ENCODE results near the gene KPNA6.

Gene KPNA6

DNA sequence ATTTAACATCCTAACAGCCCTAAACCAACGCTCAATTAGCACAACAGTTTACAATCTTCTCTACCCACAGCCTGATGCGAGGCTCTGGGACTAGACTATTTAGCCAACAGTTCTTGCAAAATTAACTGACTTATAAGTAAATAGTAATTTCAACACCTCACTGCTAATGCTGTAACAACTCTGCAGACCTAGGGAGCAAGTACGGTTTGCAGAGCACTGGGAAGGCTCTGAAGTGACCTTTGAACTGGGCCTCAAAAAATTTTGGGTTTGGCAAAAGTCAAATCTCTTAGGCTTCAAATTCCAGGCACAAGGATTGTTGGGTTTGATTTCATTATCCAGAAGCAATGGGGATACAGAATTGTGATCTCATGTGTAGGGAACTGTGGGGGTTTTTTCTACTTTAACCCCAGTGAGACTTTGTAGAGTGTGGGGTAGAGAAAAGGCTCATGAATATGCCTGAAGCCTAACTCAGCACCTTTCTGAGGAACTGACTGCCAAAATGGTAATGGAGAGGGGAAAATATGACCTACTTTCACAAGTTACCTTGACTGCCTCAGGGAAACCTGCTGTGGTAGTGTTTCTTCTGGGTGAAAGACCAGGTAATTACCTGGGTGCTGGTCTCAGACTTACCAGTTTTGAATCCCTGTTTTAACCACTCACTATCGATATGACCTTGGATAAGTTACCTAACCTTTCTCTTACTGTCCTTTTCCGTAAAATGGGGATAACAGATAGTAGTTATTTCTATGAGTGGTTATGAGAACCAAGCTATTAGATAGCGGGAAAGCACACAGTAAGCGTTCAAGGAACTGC is 70.7 kb downstream of the KPNA6 start:
- Histone ChIP-seq H3K23ac (ENCODE audit: low read length) (no peak overlapping the region), H3K56ac (ENCODE audit: low read length) (peak overlapping the region; percentile 96), H3K79me2 (ENCODE audit: control insufficient read depth, insufficient read depth, low read length) (peaks cover 19% of the 10 kb centered on the region), H2BK120ac (ENCODE audit: low read depth, low read length) (no peak overlapping the region), H3K4me2 (ENCODE audit: low read length) (peak overlapping the region; percentile 83), H3K36me3 (ENCODE audit: control insufficient read depth, insufficient read depth, low read length) (no peaks in the 10 kb centered on the region), H2AK5ac (ENCODE audit: low read length) (no peak overlapping the region), H3K27ac (ENCODE audit: low read depth, low read length) (peak overlapping the region; percentile 31), H3K27me3 (ENCODE audit: insufficient read depth, low read length, poor library complexity) (no peaks in the 10 kb centered on the region), H3K4me1 (ENCODE audit: control insufficient read depth, low read depth, low read length) (peaks cover 9% of the 10 kb centered on the region), H2BK5ac (ENCODE audit: low read length) (no peak overlapping the region), H4K5ac (ENCODE audit: low read length) (peak overlapping the region; percentile 21), H2BK15ac (replicated peaks; ENCODE audit: low read depth) (no peak overlapping the region), H3K9ac (ENCODE audit: low read length) (peak overlapping the region; percentile 89), H4K8ac (ENCODE audit: low read depth, low read length) (peak overlapping the region; percentile 96), H3K4ac (ENCODE audit: low read depth, low read length) (no peak overlapping the region), H3K4me3 (ENCODE audit: low read length) (no peak overlapping the region), H3K18ac (ENCODE audit: low read length) (no peak overlapping the region), H3K79me1 (ENCODE audit: low read length) (peaks cover 15% of the 10 kb centered on the region)
- WGBS (ENCODE audit: extremely low coverage, insufficient coverage, low lambda C conversion rate): no CpG with 5 or more reads among the region's 7 CpGs
- no peak for DNase-seq

DNA sequence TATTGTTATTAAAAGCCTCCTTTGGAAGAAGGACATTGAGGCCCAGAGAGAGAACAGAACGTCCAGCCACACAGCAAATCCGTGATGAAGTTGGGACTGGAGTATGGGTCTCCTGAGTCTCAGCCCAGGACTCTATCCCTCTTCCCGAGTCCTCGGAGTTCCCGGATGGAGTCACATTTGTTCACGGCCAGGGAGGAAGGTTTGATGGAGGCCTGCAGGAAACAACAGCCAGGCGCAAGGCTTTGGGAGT is 71.3 kb downstream of the KPNA6 start:
- H3K27ac ChIP-seq (ENCODE audit: low read depth, low read length): peak overlapping the region; percentile 52
- no peak overlapping the region for H2BK120ac ChIP-seq (ENCODE audit: low read depth, low read length)
- H4K8ac ChIP-seq (ENCODE audit: low read depth, low read length): peak overlapping the region; percentile 96

GRCh38 chr1:32179443-32180185 is 71.8 kb downstream of the KPNA6 start, which contains the start of gene TXLNA:
TXLNA (plus strand) TSS chr1:32179675; CDS start chr1:32180346, 671 bp downstream.
- no CpG with 5 or more reads among the region's 79 CpGs for WGBS (ENCODE audit: extremely low coverage, insufficient coverage, low lambda C conversion rate)
- Histone ChIP-seq H3K4me1 (ENCODE audit: control insufficient read depth, low read depth, low read length) (peaks cover 9% of the 10 kb centered on the region), H3K56ac (ENCODE audit: low read length) (peak within 1 kb of the TSS; percentile 97), H2BK120ac (ENCODE audit: low read depth, low read length) (no peak within 1 kb of the TSS), H3K4me3 (ENCODE audit: low read length) (peak within 1 kb of the TSS; percentile 89), H4K5ac (ENCODE audit: low read length) (peak within 1 kb of the TSS; percentile 21), H4K8ac (ENCODE audit: low read depth, low read length) (peak within 1 kb of the TSS; percentile 96), H2AK5ac (ENCODE audit: low read length) (no peak within 1 kb of the TSS), H2BK5ac (ENCODE audit: low read length) (peak within 1 kb of the TSS; percentile 76), H3K36me3 (ENCODE audit: control insufficient read depth, insufficient read depth, low read length) (peaks cover 6% of the 10 kb centered on the region), H3K79me1 (ENCODE audit: low read length) (peaks cover 20% of the 10 kb centered on the region), H3K79me2 (ENCODE audit: control insufficient read depth, insufficient read depth, low read length) (peaks cover 25% of the 10 kb centered on the region), H3K18ac (ENCODE audit: low read length) (peak within 1 kb of the TSS; percentile 77), H3K4ac (ENCODE audit: low read depth, low read length) (peak within 1 kb of the TSS; percentile 83), H3K27me3 (ENCODE audit: insufficient read depth, low read length, poor library complexity) (no peaks in the 10 kb centered on the region), H3K4me2 (ENCODE audit: low read length) (peak within 1 kb of the TSS; percentile 91), H2BK15ac (replicated peaks; ENCODE audit: low read depth) (no peak within 1 kb of the TSS), H3K27ac (ENCODE audit: low read depth, low read length) (peak within 1 kb of the TSS; percentile 94), H3K23ac (ENCODE audit: low read length) (peak within 1 kb of the TSS; percentile 89), H3K9ac (ENCODE audit: low read length) (peak within 1 kb of the TSS; percentile 89)
- peak; percentile 97 for DNase-seq

More for the DNA sequence above, 71.3 kb downstream of the KPNA6 start:
- WGBS (ENCODE audit: extremely low coverage, insufficient coverage, low lambda C conversion rate): no CpG with 5 or more reads among the region's 7 CpGs
- Histone ChIP-seq H3K23ac (ENCODE audit: low read length) (no peak overlapping the region), H3K9ac (ENCODE audit: low read length) (peak overlapping the region; percentile 89), H3K36me3 (ENCODE audit: control insufficient read depth, insufficient read depth, low read length) (peaks cover 2% of the 10 kb centered on the region), H3K27me3 (ENCODE audit: insufficient read depth, low read length, poor library complexity) (no peaks in the 10 kb centered on the region), H3K18ac (ENCODE audit: low read length) (no peak overlapping the region), H3K4me1 (ENCODE audit: control insufficient read depth, low read depth, low read length) (peaks cover 9% of the 10 kb centered on the region), H3K56ac (ENCODE audit: low read length) (peak overlapping the region; percentile 96), H2BK5ac (ENCODE audit: low read length) (peak overlapping the region; percentile 54), H4K5ac (ENCODE audit: low read length) (no peak overlapping the region), H3K4ac (ENCODE audit: low read depth, low read length) (no peak overlapping the region), H3K4me3 (ENCODE audit: low read length) (no peak overlapping the region), H2BK15ac (replicated peaks; ENCODE audit: low read depth) (no peak overlapping the region), H3K79me2 (ENCODE audit: control insufficient read depth, insufficient read depth, low read length) (peaks cover 21% of the 10 kb centered on the region), H2AK5ac (ENCODE audit: low read length) (no peak overlapping the region), H3K4me2 (ENCODE audit: low read length) (peak overlapping the region; percentile 83), H3K79me1 (ENCODE audit: low read length) (peaks cover 17% of the 10 kb centered on the region)
- no peak for DNase-seq

DNA sequence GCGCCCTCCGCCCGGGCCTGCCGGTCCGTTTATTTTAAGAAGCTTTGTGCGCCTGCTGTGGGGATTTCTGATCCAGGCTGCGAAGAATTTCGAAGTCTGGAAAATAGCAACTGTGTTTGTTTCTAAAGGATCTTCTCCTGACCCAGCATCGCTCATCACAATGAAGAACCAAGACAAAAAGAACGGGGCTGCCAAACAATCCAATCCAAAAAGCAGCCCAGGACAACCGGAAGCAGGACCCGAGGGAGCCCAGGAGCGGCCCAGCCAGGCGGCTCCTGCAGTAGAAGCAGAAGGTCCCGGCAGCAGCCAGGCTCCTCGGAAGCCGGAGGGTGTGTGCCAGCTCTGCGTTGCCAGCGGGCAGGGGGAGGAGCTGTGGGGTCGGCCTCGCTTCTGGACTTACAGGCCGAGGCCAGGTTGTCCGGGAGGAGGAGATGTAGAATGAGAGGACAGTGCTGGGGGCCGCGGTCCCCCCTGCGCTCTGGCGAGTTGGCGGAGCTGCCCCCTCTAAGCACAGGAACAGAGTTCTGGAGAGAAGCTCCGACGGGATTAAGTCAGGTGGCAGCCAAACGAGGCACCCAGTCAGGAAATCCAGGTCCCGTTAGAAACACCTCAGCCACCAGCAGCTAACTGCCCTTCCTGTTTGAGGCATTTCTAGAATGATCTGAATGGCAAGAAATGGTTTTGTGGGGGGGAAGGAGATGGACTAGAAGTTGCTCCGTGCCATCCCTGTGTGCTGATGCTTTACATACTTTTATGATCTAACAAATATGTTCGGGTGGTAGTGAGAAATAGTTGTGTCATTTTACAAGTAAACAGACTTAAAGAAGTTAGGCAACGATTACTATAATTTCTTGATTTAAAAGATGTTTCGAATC is 72.6 kb downstream of the KPNA6 start:
- peak; percentile 63 for DNase-seq
- H4K5ac ChIP-seq (ENCODE audit: low read length): no peak overlapping the region
- no peak overlapping the region for H2AK5ac ChIP-seq (ENCODE audit: low read length)
- no peaks in the 10 kb centered on the region for H3K27me3 ChIP-seq (ENCODE audit: insufficient read depth, low read length, poor library complexity)
- peaks cover 7% of the 10 kb centered on the region for H3K36me3 ChIP-seq (ENCODE audit: control insufficient read depth, insufficient read depth, low read length)
- H3K9ac ChIP-seq (ENCODE audit: low read length): peak overlapping the region; percentile 88
- peak overlapping the region; percentile 83 for H3K4ac ChIP-seq (ENCODE audit: low read depth, low read length)
- peak overlapping the region; percentile 91 for H3K4me2 ChIP-seq (ENCODE audit: low read length)
- peak overlapping the region; percentile 97 for H3K56ac ChIP-seq (ENCODE audit: low read length)
- peaks cover 29% of the 10 kb centered on the region for H3K79me2 ChIP-seq (ENCODE audit: control insufficient read depth, insufficient read depth, low read length)
- no peak overlapping the region for H4K8ac ChIP-seq (ENCODE audit: low read depth, low read length)
- no peak overlapping the region for H2BK15ac ChIP-seq (replicated peaks; ENCODE audit: low read depth)
- WGBS (ENCODE audit: extremely low coverage, insufficient coverage, low lambda C conversion rate): no CpG with 5 or more reads among the region's 36 CpGs
- H3K23ac ChIP-seq (ENCODE audit: low read length): peak overlapping the region; percentile 89
- peaks cover 9% of the 10 kb centered on the region for H3K4me1 ChIP-seq (ENCODE audit: control insufficient read depth, low read depth, low read length)
- peak overlapping the region; percentile 89 for H3K4me3 ChIP-seq (ENCODE audit: low read length)
- peaks cover 20% of the 10 kb centered on the region for H3K79me1 ChIP-seq (ENCODE audit: low read length)
- H2BK5ac ChIP-seq (ENCODE audit: low read length): no peak overlapping the region
- peak overlapping the region; percentile 77 for H3K18ac ChIP-seq (ENCODE audit: low read length)
- H2BK120ac ChIP-seq (ENCODE audit: low read depth, low read length): no peak overlapping the region
- H3K27ac ChIP-seq (ENCODE audit: low read depth, low read length): peak overlapping the region; percentile 94

DNA sequence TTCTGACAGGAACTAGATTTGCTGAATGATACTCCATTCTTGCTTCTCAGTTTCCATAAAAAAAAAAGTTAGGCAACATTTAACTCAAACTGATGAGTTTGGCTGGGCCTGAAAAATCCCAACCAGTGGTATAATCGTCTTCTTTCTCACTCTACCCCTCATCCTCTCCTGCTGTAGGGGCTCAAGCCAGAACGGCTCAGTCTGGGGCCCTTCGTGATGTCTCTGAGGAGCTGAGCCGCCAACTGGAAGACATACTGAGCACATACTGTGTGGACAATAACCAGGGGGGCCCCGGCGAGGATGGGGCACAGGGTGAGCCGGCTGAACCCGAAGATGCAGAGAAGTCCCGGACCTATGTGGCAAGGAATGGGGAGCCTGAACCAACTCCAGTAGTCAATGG is 73.2 kb downstream of the KPNA6 start:
- Histone ChIP-seq H3K9ac (ENCODE audit: low read length) (peak overlapping the region; percentile 88), H2AK5ac (ENCODE audit: low read length) (no peak overlapping the region)

More for the DNA sequence above, 73.2 kb downstream of the KPNA6 start:
- H3K56ac ChIP-seq (ENCODE audit: low read length): peak overlapping the region; percentile 74
- H3K27ac ChIP-seq (ENCODE audit: low read depth, low read length): no peak overlapping the region
- peaks cover 20% of the 10 kb centered on the region for H3K79me1 ChIP-seq (ENCODE audit: low read length)
- peaks cover 30% of the 10 kb centered on the region for H3K79me2 ChIP-seq (ENCODE audit: control insufficient read depth, insufficient read depth, low read length)
- no CpG with 5 or more reads among the region's 9 CpGs for WGBS (ENCODE audit: extremely low coverage, insufficient coverage, low lambda C conversion rate)
- DNase-seq: no peak
- H3K36me3 ChIP-seq (ENCODE audit: control insufficient read depth, insufficient read depth, low read length): peaks cover 7% of the 10 kb centered on the region
- H3K23ac ChIP-seq (ENCODE audit: low read length): no peak overlapping the region
- no peak overlapping the region for H4K8ac ChIP-seq (ENCODE audit: low read depth, low read length)
- H3K4me3 ChIP-seq (ENCODE audit: low read length): no peak overlapping the region
- H3K4me2 ChIP-seq (ENCODE audit: low read length): peak overlapping the region; percentile 27
- peaks cover 9% of the 10 kb centered on the region for H3K4me1 ChIP-seq (ENCODE audit: control insufficient read depth, low read depth, low read length)
- no peaks in the 10 kb centered on the region for H3K27me3 ChIP-seq (ENCODE audit: insufficient read depth, low read length, poor library complexity)
- H2BK120ac ChIP-seq (ENCODE audit: low read depth, low read length): no peak overlapping the region
- H2BK5ac ChIP-seq (ENCODE audit: low read length): no peak overlapping the region
- H2BK15ac ChIP-seq (replicated peaks; ENCODE audit: low read depth): no peak overlapping the region
- no peak overlapping the region for H3K18ac ChIP-seq (ENCODE audit: low read length)
- H4K5ac ChIP-seq (ENCODE audit: low read length): no peak overlapping the region
- no peak overlapping the region for H3K4ac ChIP-seq (ENCODE audit: low read depth, low read length)
